HEK293 (cell line): Measurements from ENCODE around the gene NUP85.
A peak's percentile ranks its signal among the peaks of the same experiment; 100 is the strongest.

Source experiments
- AEBP2 ChIP-seq: fragments of 450-650 bp; formaldehyde crosslinking; IDR thresholded peaks from 2 replicates; pipeline ENCODE4 v1.5.1; 2016; ENCODE audit warnings: missing biosample characterization, missing genetic modification characterization, borderline replicate concordance
- EGR2 ChIP-seq: fragments of 450-650 bp; formaldehyde crosslinking; IDR thresholded peaks from 2 replicates; pipeline ENCODE4 v1.5.1; 2016; ENCODE audit warnings: low read depth, missing biosample characterization, missing genetic modification characterization
- GLI2 ChIP-seq: fragments of 450-650 bp; formaldehyde crosslinking; IDR thresholded peaks from 2 replicates; pipeline ENCODE4; 2017; ENCODE audit warnings: missing biosample characterization, missing genetic modification characterization, low read depth, borderline replicate concordance
- HIC1 ChIP-seq: fragments of 450-650 bp; formaldehyde crosslinking; IDR thresholded peaks from 2 replicates; pipeline ENCODE4 v1.5.1; 2016; ENCODE audit warnings: missing biosample characterization, missing genetic modification characterization
- OVOL3 ChIP-seq: fragments of 450-650 bp; formaldehyde crosslinking; IDR thresholded peaks from 2 replicates; pipeline ENCODE4 v1.5.1; 2016; ENCODE audit warnings: missing biosample characterization, missing genetic modification characterization
- PBX3 ChIP-seq: sonication (generic); formaldehyde crosslinking; IDR thresholded peaks from 2 replicates; pipeline ENCODE4 v1.8.1; 2022; ENCODE audit warnings: mild to moderate bottlenecking, moderate library complexity, missing genetic modification reagents
- SCRT1 ChIP-seq: fragments of 450-650 bp; formaldehyde crosslinking; IDR thresholded peaks from 2 replicates; pipeline ENCODE4 v1.5.1; 2016; ENCODE audit warnings: missing biosample characterization, missing genetic modification characterization, borderline replicate concordance
- YY2 ChIP-seq: fragments of 450-650 bp; formaldehyde crosslinking; IDR thresholded peaks from 2 replicates; pipeline ENCODE4 v1.5.1; 2016; ENCODE audit warnings: missing biosample characterization, missing genetic modification characterization
- ZNF146 ChIP-seq: fragments of 450-650 bp; formaldehyde crosslinking; IDR thresholded peaks from 2 replicates; pipeline ENCODE4 v1.5.1; 2016; ENCODE audit warnings: missing biosample characterization, missing genetic modification characterization
- ZNF184 ChIP-seq: fragments of 450-650 bp; IDR thresholded peaks from 2 replicates; pipeline ENCODE4 v1.5.1; 2018; ENCODE audit warnings: missing biosample characterization, mild to moderate bottlenecking, missing genetic modification characterization
- ZNF19 ChIP-seq: fragments of 450-650 bp; formaldehyde crosslinking; IDR thresholded peaks from 2 replicates; pipeline ENCODE4; 2016; ENCODE audit warnings: missing biosample characterization, missing genetic modification characterization, low read depth
- ZNF221 ChIP-seq: fragments of 450-650 bp; formaldehyde crosslinking; IDR thresholded peaks from 2 replicates; pipeline ENCODE4 v1.5.1; 2017; ENCODE audit warnings: missing biosample characterization, missing genetic modification characterization, borderline replicate concordance
- ZNF24 ChIP-seq: fragments of 450-650 bp; formaldehyde crosslinking; IDR thresholded peaks from 2 replicates; pipeline ENCODE4 v1.5.1; 2016; ENCODE audit warnings: missing biosample characterization, missing genetic modification characterization
- ZNF266 ChIP-seq: fragments of 450-650 bp; formaldehyde crosslinking; IDR thresholded peaks from 2 replicates; pipeline ENCODE4 v1.5.1; 2016; ENCODE audit warnings: missing biosample characterization, missing genetic modification characterization, low read depth
- ZNF37A ChIP-seq: fragments of 450-650 bp; IDR thresholded peaks from 2 replicates; pipeline ENCODE4 v1.5.1; 2018; ENCODE audit warnings: missing biosample characterization, missing genetic modification characterization
- ZNF391 ChIP-seq: fragments of 450-650 bp; formaldehyde crosslinking; IDR thresholded peaks from 2 replicates; pipeline ENCODE4 v1.5.1; 2016; ENCODE audit warnings: low read depth, missing biosample characterization, missing genetic modification characterization, borderline replicate concordance
- ZNF433 ChIP-seq: fragments of 450-650 bp; formaldehyde crosslinking; IDR thresholded peaks from 2 replicates; pipeline ENCODE4 v1.5.1; 2016; ENCODE audit warnings: missing biosample characterization, missing genetic modification characterization, low read depth
- ZNF513 ChIP-seq: fragments of 450-650 bp; IDR thresholded peaks from 2 replicates; pipeline ENCODE4 v1.5.1; 2018; ENCODE audit warnings: missing biosample characterization, missing genetic modification characterization
- ZNF530 ChIP-seq: fragments of 450-650 bp; formaldehyde crosslinking; IDR thresholded peaks from 2 replicates; pipeline ENCODE4 v1.5.1; 2016; ENCODE audit warnings: low read depth, missing biosample characterization, missing genetic modification characterization
- ZNF561 ChIP-seq: fragments of 450-650 bp; IDR thresholded peaks from 2 replicates; pipeline ENCODE4 v1.5.1; 2018; ENCODE audit warnings: missing biosample characterization, missing genetic modification characterization, borderline replicate concordance
- ZNF580 ChIP-seq: fragments of 450-650 bp; formaldehyde crosslinking; IDR thresholded peaks from 2 replicates; pipeline ENCODE4 v1.5.1; 2016; ENCODE audit warnings: missing biosample characterization, missing genetic modification characterization
- ZNF777 ChIP-seq: fragments of 450-650 bp; formaldehyde crosslinking; IDR thresholded peaks from 2 replicates; pipeline ENCODE4 v1.5.1; 2017; ENCODE audit warnings: missing biosample characterization, missing genetic modification characterization, borderline replicate concordance
- ZNF791 ChIP-seq: fragments of 450-650 bp; formaldehyde crosslinking; IDR thresholded peaks from 2 replicates; pipeline ENCODE4 v1.5.1; 2016; ENCODE audit warnings: missing biosample characterization, missing genetic modification characterization
- ZNF837 ChIP-seq: fragments of 450-650 bp; formaldehyde crosslinking; IDR thresholded peaks from 2 replicates; pipeline ENCODE4 v1.5.1; 2016; ENCODE audit warnings: missing biosample characterization, missing genetic modification characterization
- TF ChIP-seq, protein P1 (sequence below): fragments of 450-650 bp; formaldehyde crosslinking; IDR thresholded peaks from 2 replicates; pipeline ENCODE4 v1.5.1; 2017; ENCODE audit warnings: missing biosample characterization, missing genetic modification characterization
- TF ChIP-seq, protein P2 (sequence below): fragments of 450-650 bp; formaldehyde crosslinking; IDR thresholded peaks from 2 replicates; pipeline ENCODE4; 2016; ENCODE audit warnings: missing biosample characterization, missing genetic modification characterization
- TF ChIP-seq, protein P3 (sequence below): fragments of 450-650 bp; formaldehyde crosslinking; IDR thresholded peaks from 2 replicates; pipeline ENCODE4 v1.5.1; 2017; ENCODE audit warnings: missing biosample characterization, missing genetic modification characterization

The NUP85 gene

DNA sequence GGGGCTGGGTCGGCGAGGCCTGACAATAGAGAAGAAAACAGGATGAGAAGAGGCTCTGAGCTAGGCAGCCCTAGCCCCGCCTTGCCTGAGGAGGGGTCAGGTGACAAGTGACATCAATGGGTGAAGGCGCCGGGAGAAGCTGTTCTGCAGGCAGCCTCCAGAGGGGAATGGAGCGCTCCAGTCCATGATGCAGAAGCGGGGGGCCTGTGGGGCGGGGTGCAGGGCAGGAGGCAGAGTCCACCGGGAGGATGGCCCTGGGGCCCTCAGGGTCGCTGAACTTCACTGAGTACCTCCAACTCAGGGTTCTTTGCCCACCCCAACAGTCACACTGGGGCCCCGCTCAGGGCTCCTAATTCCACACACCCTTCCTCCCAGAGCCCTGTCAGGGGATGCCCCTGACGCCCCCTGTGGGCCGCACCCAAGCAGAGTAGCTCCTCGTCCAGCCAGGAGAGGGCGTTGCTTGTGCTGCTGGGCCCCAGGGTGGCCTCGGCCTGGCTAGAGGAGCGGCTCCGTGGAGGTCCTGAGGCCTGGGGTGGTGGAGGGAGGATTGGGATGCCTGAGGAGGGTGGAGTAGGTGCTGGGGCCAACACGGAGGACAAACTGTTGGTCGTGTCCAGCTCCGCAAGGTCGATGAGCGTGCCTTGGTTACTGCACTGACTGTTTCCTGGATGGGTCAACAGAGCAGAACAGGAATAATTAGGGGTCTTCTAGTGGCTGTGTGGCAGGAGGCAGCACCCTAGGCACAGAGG lies 35.1 kb downstream of the NUP85 start (continued):
- TF ChIP-seq, protein P1, sequence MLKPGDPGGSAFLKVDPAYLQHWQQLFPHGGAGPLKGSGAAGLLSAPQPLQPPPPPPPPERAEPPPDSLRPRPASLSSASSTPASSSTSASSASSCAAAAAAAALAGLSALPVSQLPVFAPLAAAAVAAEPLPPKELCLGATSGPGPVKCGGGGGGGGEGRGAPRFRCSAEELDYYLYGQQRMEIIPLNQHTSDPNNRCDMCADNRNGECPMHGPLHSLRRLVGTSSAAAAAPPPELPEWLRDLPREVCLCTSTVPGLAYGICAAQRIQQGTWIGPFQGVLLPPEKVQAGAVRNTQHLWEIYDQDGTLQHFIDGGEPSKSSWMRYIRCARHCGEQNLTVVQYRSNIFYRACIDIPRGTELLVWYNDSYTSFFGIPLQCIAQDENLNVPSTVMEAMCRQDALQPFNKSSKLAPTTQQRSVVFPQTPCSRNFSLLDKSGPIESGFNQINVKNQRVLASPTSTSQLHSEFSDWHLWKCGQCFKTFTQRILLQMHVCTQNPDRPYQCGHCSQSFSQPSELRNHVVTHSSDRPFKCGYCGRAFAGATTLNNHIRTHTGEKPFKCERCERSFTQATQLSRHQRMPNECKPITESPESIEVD (tag by site-specific recombination), result no peak
- no peak for TF ChIP-seq YY2 (tag by site-specific recombination)
- 0 out of 2 replicates have a peak, but pooled peaks have one; percentile 42 for TF ChIP-seq ZNF837 (tag by site-specific recombination)
- no peak for TF ChIP-seq SCRT1 (tag by site-specific recombination)
- TF ChIP-seq, protein P2, sequence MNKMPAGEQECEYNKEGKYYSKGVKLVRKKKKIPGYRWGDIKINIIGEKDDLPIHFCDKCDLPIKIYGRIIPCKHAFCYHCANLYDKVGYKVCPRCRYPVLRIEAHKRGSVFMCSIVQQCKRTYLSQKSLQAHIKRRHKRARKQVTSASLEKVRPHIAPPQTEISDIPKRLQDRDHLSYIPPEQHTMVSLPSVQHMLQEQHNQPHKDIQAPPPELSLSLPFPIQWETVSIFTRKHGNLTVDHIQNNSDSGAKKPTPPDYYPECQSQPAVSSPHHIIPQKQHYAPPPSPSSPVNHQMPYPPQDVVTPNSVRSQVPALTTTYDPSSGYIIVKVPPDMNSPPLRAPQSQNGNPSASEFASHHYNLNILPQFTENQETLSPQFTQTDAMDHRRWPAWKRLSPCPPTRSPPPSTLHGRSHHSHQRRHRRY (tag by site-specific recombination), result no peak
- no peak for TF ChIP-seq ZNF530 (tag by site-specific recombination)
- no peak for TF ChIP-seq GLI2 (tag by site-specific recombination)
- peak; percentile 63; the same call in 1 of the 2 replicates for TF ChIP-seq ZNF24
- 0 out of 2 replicates have a peak, but pooled peaks have one; percentile 63 for TF ChIP-seq ZNF561 (tag by site-specific recombination)
- no peak for TF ChIP-seq ZNF37A (tag by site-specific recombination)
- 0 out of 2 replicates have a peak, but pooled peaks have one; percentile 38 for TF ChIP-seq ZNF580 (tag by site-specific recombination)
- TF ChIP-seq ZNF391 (tag by site-specific recombination), result no peak
- TF ChIP-seq ZNF266, result no peak
- TF ChIP-seq ZNF221 (tag by site-specific recombination), result no peak
- no peak for TF ChIP-seq HIC1 (tag by site-specific recombination)
- no peak for TF ChIP-seq EGR2 (tag by site-specific recombination)
- no peak for TF ChIP-seq ZNF791 (tag by site-specific recombination)
- no peak for TF ChIP-seq AEBP2 (tag by site-specific recombination)
- TF ChIP-seq ZNF184 (tag by site-specific recombination), result no peak
- no peak for TF ChIP-seq ZNF433 (tag by site-specific recombination)
- TF ChIP-seq, protein P3, sequence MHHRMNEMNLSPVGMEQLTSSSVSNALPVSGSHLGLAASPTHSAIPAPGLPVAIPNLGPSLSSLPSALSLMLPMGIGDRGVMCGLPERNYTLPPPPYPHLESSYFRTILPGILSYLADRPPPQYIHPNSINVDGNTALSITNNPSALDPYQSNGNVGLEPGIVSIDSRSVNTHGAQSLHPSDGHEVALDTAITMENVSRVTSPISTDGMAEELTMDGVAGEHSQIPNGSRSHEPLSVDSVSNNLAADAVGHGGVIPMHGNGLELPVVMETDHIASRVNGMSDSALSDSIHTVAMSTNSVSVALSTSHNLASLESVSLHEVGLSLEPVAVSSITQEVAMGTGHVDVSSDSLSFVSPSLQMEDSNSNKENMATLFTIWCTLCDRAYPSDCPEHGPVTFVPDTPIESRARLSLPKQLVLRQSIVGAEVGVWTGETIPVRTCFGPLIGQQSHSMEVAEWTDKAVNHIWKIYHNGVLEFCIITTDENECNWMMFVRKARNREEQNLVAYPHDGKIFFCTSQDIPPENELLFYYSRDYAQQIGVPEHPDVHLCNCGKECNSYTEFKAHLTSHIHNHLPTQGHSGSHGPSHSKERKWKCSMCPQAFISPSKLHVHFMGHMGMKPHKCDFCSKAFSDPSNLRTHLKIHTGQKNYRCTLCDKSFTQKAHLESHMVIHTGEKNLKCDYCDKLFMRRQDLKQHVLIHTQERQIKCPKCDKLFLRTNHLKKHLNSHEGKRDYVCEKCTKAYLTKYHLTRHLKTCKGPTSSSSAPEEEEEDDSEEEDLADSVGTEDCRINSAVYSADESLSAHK (tag by site-specific recombination), result no peak
- no peak for TF ChIP-seq ZNF19 (tag by site-specific recombination)
- no peak for TF ChIP-seq ZNF146 (tag by site-specific recombination)
- TF ChIP-seq PBX3 (CRISPR knock-in tag), result no peak
- no peak; the same call in 1 of the 2 replicates for TF ChIP-seq ZNF513 (tag by site-specific recombination)
- no peak for TF ChIP-seq OVOL3 (tag by site-specific recombination)
- TF ChIP-seq ZNF777 (tag by site-specific recombination), result no peak
